IMR-90 (cell line): ENCODE results near the gene DPPA4. TPM values are rescaled to one million over a fixed set of nuclear protein-coding genes. Genes with fewer than 3 reads are reported as not detected.

Experiments used
- ATAC-seq: fragments of 200-7000 bp; cut with Tn5 transposase; 2 replicates; pipeline ENCODE4 v1.9.1; 2020; ENCODE audit warnings: low read depth, mild to moderate bottlenecking, moderate library complexity
- BruUV-seq: library from RNA; stranded (reverse); fragments of 400-500 nt; replicated peaks from 2 replicates; lab custom pipeline; 2021; lab: Mats Ljungman, UMichigan
- CTCF ChIA-PET: fragments of 300-600 bp; formaldehyde crosslinking; extraction: SDS; loops from one replicate; lab custom pipeline; 2021; ENCODE audit warnings: antibody characterized with exemption; lab: Yijun Ruan, JAX
- POLR2A ChIA-PET: fragments of 300-600 bp; sonication (Branson Sonifier 250); formaldehyde crosslinking; loops from one replicate; lab custom pipeline; 2022; ENCODE audit warnings: antibody characterized with exemption; ENCODE audit not compliant: unreplicated experiment; lab: Charles Lee
- DNase-seq: peaks from one replicate; pipeline ENCODE4 v3.0.0; 2013
- H2AFZ ChIP-seq: replicated peaks from 2 replicates; pipeline ENCODE3; 2013; ENCODE audit warnings: low read length, mild to moderate bottlenecking; ENCODE audit not compliant: poor library complexity
- H2AK5ac ChIP-seq: 2 replicates; pipeline ENCODE4 v1.6.1; 2013; ENCODE audit warnings: low read depth, low read length, inconsistent platforms
- H2AK9ac ChIP-seq: replicated peaks from 2 replicates; pipeline ENCODE3; 2013; ENCODE audit warnings: mild to moderate bottlenecking, low read depth, low read length, moderate library complexity; ENCODE audit not compliant: poor library complexity
- H2BK120ac ChIP-seq: 2 replicates; pipeline ENCODE4 v1.6.1; 2013; ENCODE audit warnings: low read depth, low read length, inconsistent platforms
- H2BK15ac ChIP-seq: 3 replicates; pipeline ENCODE4 v1.6.1; 2013; ENCODE audit warnings: low read depth, low read length, inconsistent platforms
- H2BK20ac ChIP-seq: 2 replicates; pipeline ENCODE4 v1.6.1; 2013; ENCODE audit warnings: low read depth, mild to moderate bottlenecking, inconsistent platforms, low read length, moderate library complexity
- H2BK5ac ChIP-seq: 2 replicates; pipeline ENCODE4 v1.6.1; 2013; ENCODE audit warnings: mild to moderate bottlenecking, low read depth, low read length, inconsistent platforms; ENCODE audit not compliant: poor library complexity, severe bottlenecking
- H3K14ac ChIP-seq: replicated peaks from 2 replicates; pipeline ENCODE4 v1.6.1; 2013; ENCODE audit warnings: low read depth, low read length, inconsistent platforms
- H3K18ac ChIP-seq: 2 replicates; pipeline ENCODE4 v1.6.1; 2013; ENCODE audit warnings: low read depth, low read length, control low read depth
- H3K23ac ChIP-seq: 2 replicates; pipeline ENCODE4 v1.6.1; 2013; ENCODE audit warnings: low read depth, low read length, inconsistent platforms
- H3K27ac ChIP-seq: 2 replicates; pipeline ENCODE4 v1.5.1; 2013; ENCODE audit warnings: mild to moderate bottlenecking, control low read depth, low read length; ENCODE audit not compliant: insufficient read depth
- H3K27me3 ChIP-seq: 2 replicates; pipeline ENCODE4 v1.6.1; 2013; ENCODE audit warnings: low read length; ENCODE audit not compliant: control insufficient read depth, insufficient read depth
- H3K36me3 ChIP-seq: 2 replicates; pipeline ENCODE4 v1.6.1; 2013; ENCODE audit warnings: low read length, mixed read lengths; ENCODE audit not compliant: control insufficient read depth, insufficient read depth
- H3K4ac ChIP-seq: 2 replicates; pipeline ENCODE4 v1.6.1; 2013; ENCODE audit warnings: low read depth, low read length, inconsistent platforms
- H3K4me1 ChIP-seq: 2 replicates; pipeline ENCODE4 v1.6.1; 2013; ENCODE audit warnings: low read length, mixed read lengths; ENCODE audit not compliant: control insufficient read depth, insufficient read depth
- H3K4me2 ChIP-seq: 2 replicates; pipeline ENCODE4 v1.6.1; 2013; ENCODE audit warnings: low read depth, mild to moderate bottlenecking, control low read depth, low read length, moderate library complexity
- H3K4me3 ChIP-seq: 2 replicates; pipeline ENCODE4 v1.5.1; 2013; ENCODE audit warnings: low read depth, mild to moderate bottlenecking, control low read depth, low read length, moderate library complexity; ENCODE audit not compliant: insufficient read depth
- H3K56ac ChIP-seq: 2 replicates; pipeline ENCODE4 v1.6.1; 2013; ENCODE audit warnings: low read length, inconsistent platforms; ENCODE audit not compliant: insufficient read depth; ENCODE audit errors: extremely low read depth
- H3K79me1 ChIP-seq, 2 experiments: 2 replicates each; pipeline ENCODE4 v1.6.1; 2013; ENCODE audit warnings: low read length in 2 of 2, inconsistent platforms in 1 of 2, low read depth in 1 of 2
- H3K9ac ChIP-seq: 2 replicates; pipeline ENCODE4 v1.6.1; 2013; ENCODE audit warnings: low read depth, low read length, control low read depth
- H3K9me1 ChIP-seq: 2 replicates; pipeline ENCODE4 v1.6.1; 2013; ENCODE audit warnings: low read length, inconsistent platforms; ENCODE audit not compliant: insufficient read depth
- H3K9me3 ChIP-seq: 2 replicates; pipeline ENCODE4 v1.6.1; 2013; ENCODE audit warnings: low read length; ENCODE audit not compliant: control insufficient read depth, insufficient read depth
- H4K20me1 ChIP-seq: 2 replicates; pipeline ENCODE4 v1.6.1; 2013; ENCODE audit warnings: low read length, inconsistent platforms; ENCODE audit not compliant: insufficient read depth
- H4K5ac ChIP-seq: 2 replicates; pipeline ENCODE4 v1.6.1; 2013; ENCODE audit warnings: mild to moderate bottlenecking, low read depth, low read length, control low read depth
- H4K8ac ChIP-seq, 2 experiments: 2 replicates each; pipeline ENCODE4 v1.6.1; 2013; ENCODE audit warnings: low read depth in 2 of 2, low read length in 2 of 2, control low read depth in 1 of 2, inconsistent platforms in 1 of 2
- H4K91ac ChIP-seq: 2 replicates; pipeline ENCODE4 v1.6.1; 2013; ENCODE audit warnings: low read depth, low read length, inconsistent platforms; ENCODE audit not compliant: insufficient read depth
- BHLHE40 ChIP-seq: fragments of 150-350 bp; IDR thresholded peaks from 2 replicates; pipeline ENCODE4 v1.6.1; 2016; ENCODE audit warnings: mild to moderate bottlenecking, low read depth, low read length
- CEBPB ChIP-seq: IDR thresholded peaks from 2 replicates; pipeline ENCODE4 v1.6.1; 2012; ENCODE audit warnings: low read depth, low read length, improper control_type of control experiment
- CHD1 ChIP-seq: IDR thresholded peaks from 2 replicates; pipeline ENCODE4 v1.6.1; 2012; ENCODE audit warnings: low read depth, low read length, improper control_type of control experiment
- CTCF ChIP-seq: conservative IDR thresholded peaks from 2 replicates; pipeline ENCODE4 v1.5.1; 2012; ENCODE audit warnings: mild to moderate bottlenecking, low read depth, low read length, improper control_type of control experiment
- ELK1 ChIP-seq: fragments of 150-350 bp; IDR thresholded peaks from 2 replicates; pipeline ENCODE4 v1.6.1; 2016; ENCODE audit warnings: low read depth, mild to moderate bottlenecking, low read length, moderate library complexity, borderline replicate concordance
- FOS ChIP-seq: fragments of 150-350 bp; IDR thresholded peaks from 2 replicates; pipeline ENCODE4 v1.6.1; 2016; ENCODE audit warnings: low read depth, low read length
- MAFK ChIP-seq: IDR thresholded peaks from 2 replicates; pipeline ENCODE4 v1.6.1; 2012; ENCODE audit warnings: low read depth, low read length, improper control_type of control experiment
- MAZ ChIP-seq: IDR thresholded peaks from 2 replicates; pipeline ENCODE4 v1.6.1; 2012; ENCODE audit warnings: low read depth, mild to moderate bottlenecking, low read length, improper control_type of control experiment, moderate library complexity, borderline replicate concordance
- MXI1 ChIP-seq: IDR thresholded peaks from 2 replicates; pipeline ENCODE4 v1.6.1; 2012; ENCODE audit warnings: low read depth, mild to moderate bottlenecking, low read length, moderate library complexity, borderline replicate concordance
- NFE2L2 ChIP-seq: fragments of 150-350 bp; IDR thresholded peaks from 2 replicates; pipeline ENCODE4 v1.6.1; 2016; ENCODE audit warnings: low read depth, mild to moderate bottlenecking, low read length
- POLR2A ChIP-seq: IDR thresholded peaks from 2 replicates; pipeline ENCODE4 v1.6.1; 2012; ENCODE audit warnings: mild to moderate bottlenecking, low read depth, low read length
- RAD21 ChIP-seq: IDR thresholded peaks from 2 replicates; pipeline ENCODE4 v1.6.1; 2012; ENCODE audit warnings: low read length, improper control_type of control experiment
- RCOR1 ChIP-seq: IDR thresholded peaks from 2 replicates; pipeline ENCODE4 v1.6.1; 2012; ENCODE audit warnings: mild to moderate bottlenecking, low read length, improper control_type of control experiment; ENCODE audit not compliant: insufficient replicate concordance
- RFX5 ChIP-seq: IDR thresholded peaks from 2 replicates; pipeline ENCODE4 v1.8.0; 2012; ENCODE audit warnings: low read depth, mild to moderate bottlenecking, low read length, moderate library complexity
- SMC3 ChIP-seq: fragments of 150-350 bp; IDR thresholded peaks from 2 replicates; pipeline ENCODE4 v1.6.1; 2016; ENCODE audit warnings: low read depth, mild to moderate bottlenecking, antibody characterized with exemption, low read length, moderate library complexity
- USF2 ChIP-seq: fragments of 150-350 bp; IDR thresholded peaks from 2 replicates; pipeline ENCODE4 v1.6.1; 2017; ENCODE audit warnings: mild to moderate bottlenecking, antibody characterized with exemption, low read length, low read depth
- WGBS, 2 experiments: methylation state at CpG; one replicate each; pipeline versions ENCODE4 v1.1.5 to v1.1.7; 2013; ENCODE audit warnings: missing lambda C conversion rate in 2 of 2; ENCODE audit not compliant: insufficient read length in 1 of 2; ENCODE audit errors: extremely low coverage in 2 of 2; 5-methylcytosine and 5-hydroxymethylcytosine counted together
- dilution Hi-C: fragments of 300-500 bp; cut with HindIII; formaldehyde crosslinking; loops from one replicate; pipeline ENCODE4 v1.14.3; 2018; ENCODE audit warnings: low sequenced_read_pairs; ENCODE audit not compliant: unreplicated experiment
- in situ Hi-C: fragments of 300-500 bp; cut with MboI; formaldehyde crosslinking; loops from 3 replicates; pipeline ENCODE4 v1.14.3; 2019; ENCODE audit warnings: low sequenced_read_pairs, inconsistent platforms, mixed read lengths
- intact Hi-C: fragments of 100-400 bp; cut with micrococcal nuclease; formaldehyde crosslinking; loops from 2 replicates; pipeline ENCODE4 v1.10.0; 2022
- polyA plus RNA-seq, 3 experiments: library from polyadenylated mRNA; depleted of rRNA; stranded (reverse); fragments of >200 nt; gene quantifications; 2 replicates each; pipeline ENCODE4 v1.2.3, GENCODE V29; 2012; ENCODE audit warnings: low replicate concordance in 1 of 3
- total RNA-seq: library from RNA; depleted of rRNA; stranded (reverse); fragments of >200 nt; gene quantifications from 2 replicates; pipeline ENCODE4 v1.2.3, GENCODE V29; 2012

The DPPA4 gene
- total and polyA plus RNA-seq, 2 of the 4 experiments (the other 2 are of a cell fraction) = 0.02 TPM; not detected in 1

- no peak overlapping the region for H2BK120ac ChIP-seq
- dilution Hi-C loops (no loop called here), intact Hi-C loops (no loop called here), in situ Hi-C loops (no loop called here)
- no peak overlapping the region for H3K18ac ChIP-seq
- no peak overlapping the region for H2AK9ac ChIP-seq
- TF ChIP-seq MAZ (no peak), BHLHE40 (no peak), SMC3 (no peak), RAD21 (no peak), USF2 (no peak), RFX5 (no peak), NFE2L2 (no peak), RCOR1 (no peak), MXI1 (no peak), POLR2A (no peak), CEBPB (no peak), MAFK (no peak), CTCF (no peak), ELK1 (no peak), FOS (no peak), CHD1 (no peak)
- H3K56ac ChIP-seq = no peak overlapping the region
- WGBS, 2 experiments = no CpG with 5 or more reads among the region's 3 CpGs
- H2BK20ac ChIP-seq = no peak overlapping the region
- no peak overlapping the region for H3K14ac ChIP-seq
- no peak overlapping the region for H2AFZ ChIP-seq
- no peaks in the 10 kb centered on the region for H4K20me1 ChIP-seq
- no peak overlapping the region for H3K9ac ChIP-seq
- H3K4ac ChIP-seq = no peak overlapping the region
- no peak overlapping the region for H2BK15ac ChIP-seq
- H3K4me2 ChIP-seq = no peak overlapping the region
- no peak overlapping the region for H2BK5ac ChIP-seq
- no peak overlapping the region for H4K5ac ChIP-seq
- H3K4me3 ChIP-seq = no peak overlapping the region
- no peaks in the 10 kb centered on the region for H3K9me1 ChIP-seq
- H2AK5ac ChIP-seq = no peak overlapping the region
- POLR2A ChIA-PET = no interaction called here
- no peak overlapping the region for H3K27ac ChIP-seq
- DNase-seq (no peak), ATAC-seq (no peak)
- no peak overlapping the region for H4K8ac ChIP-seq
- no peaks in the 10 kb centered on the region for H3K36me3 ChIP-seq
- no peak overlapping the region for H3K23ac ChIP-seq
- peaks cover 8% of the 10 kb centered on the region for H3K9me3 ChIP-seq
- H3K4me1 ChIP-seq = no peaks in the 10 kb centered on the region
- no peak overlapping the region for H4K91ac ChIP-seq
- H3K27me3 ChIP-seq = no peaks in the 10 kb centered on the region
- H3K79me1 ChIP-seq = no peaks in the 10 kb centered on the region
- BruUV-seq = no TSS peak
- CTCF ChIA-PET = no interaction called here
Observed at GRCh38 chr3:109325657-109326056, 11.7 kb downstream of the DPPA4 start.
